Astrocyte of the spinal cord (primary cell): Measurements from ENCODE around the gene SLC2A8.

Experiments
- DNase-seq: peaks from one replicate; pipeline ENCODE4 v3.0.0; 2011; ENCODE audit warnings: low read depth, low spot score
- H3K4me3 ChIP-seq: 2 replicates; pipeline ENCODE4 v1.5.1; 2011; ENCODE audit warnings: low read depth, mild to moderate bottlenecking, low read length, moderate library complexity
- CTCF ChIP-seq: IDR thresholded peaks from 2 replicates; pipeline ENCODE4 v1.5.1; 2012; ENCODE audit warnings: low read depth, mild to moderate bottlenecking, low read length, inconsistent platforms
- in situ Hi-C: cut with HindIII; loops from 2 replicates; pipeline ENCODE4 v1.10.0; 2017; ENCODE audit warnings: low sequenced_read_pairs

Gene SLC2A8

DNA sequence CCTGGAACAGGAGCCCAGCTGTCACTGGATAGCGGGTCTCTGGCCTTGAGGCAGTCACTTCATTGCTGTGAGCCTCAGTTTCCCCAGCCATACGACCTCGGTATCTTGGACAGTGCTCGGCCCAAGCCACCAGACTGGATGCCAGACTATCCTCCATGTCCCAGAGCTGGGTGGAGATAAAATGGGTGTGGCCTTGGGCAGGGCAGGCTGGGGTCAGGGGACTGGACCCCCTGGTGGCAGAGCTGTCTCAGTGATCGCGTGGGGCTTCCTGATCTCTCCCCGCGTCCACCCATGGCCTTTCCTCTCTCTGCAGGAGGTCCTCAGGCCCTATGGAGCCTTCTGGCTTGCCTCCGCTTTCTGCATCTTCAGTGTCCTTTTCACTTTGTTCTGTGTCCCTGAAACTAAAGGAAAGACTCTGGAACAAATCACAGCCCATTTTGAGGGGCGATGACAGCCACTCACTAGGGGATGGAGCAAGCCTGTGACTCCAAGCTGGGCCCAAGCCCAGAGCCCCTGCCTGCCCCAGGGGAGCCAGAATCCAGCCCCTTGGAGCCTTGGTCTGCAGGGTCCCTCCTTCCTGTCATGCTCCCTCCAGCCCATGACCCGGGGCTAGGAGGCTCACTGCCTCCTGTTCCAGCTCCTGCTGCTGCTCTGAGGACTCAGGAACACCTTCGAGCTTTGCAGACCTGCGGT is 10.0 kb downstream of the SLC2A8 start:
- TF ChIP-seq CTCF, result no peak
- in situ Hi-C loops, result no loop called here
- no peak for DNase-seq
- no peak overlapping the region for H3K4me3 ChIP-seq

DNA sequence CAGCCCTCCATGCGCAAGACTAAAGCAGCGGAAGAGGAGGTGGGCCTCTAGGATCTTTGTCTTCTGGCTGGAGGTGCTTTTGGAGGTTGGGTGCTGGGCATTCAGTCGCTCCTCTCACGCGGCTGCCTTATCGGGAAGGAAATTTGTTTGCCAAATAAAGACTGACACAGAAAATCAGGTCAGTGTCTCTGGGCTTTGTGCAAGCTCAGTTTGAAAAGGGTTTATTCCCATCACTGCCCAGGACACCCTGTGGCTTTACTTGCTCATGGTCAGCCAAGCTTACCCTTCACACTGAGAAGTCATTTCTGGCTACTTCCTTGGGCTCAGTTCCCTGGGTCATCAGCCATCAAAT is 10.5 kb downstream of the SLC2A8 start:
- in situ Hi-C loops, result no loop called here
- H3K4me3 ChIP-seq, result no peak overlapping the region
- TF ChIP-seq CTCF, result no peak
- no peak for DNase-seq

GRCh38 chr9:127411122-127411521 is 14.2 kb downstream of the SLC2A8 start:
- TF ChIP-seq CTCF, result no peak

GRCh38 chr9:127415141-127415540 is 18.2 kb downstream of the SLC2A8 start:
- no peak for TF ChIP-seq CTCF
- DNase-seq, result no peak
- H3K4me3 ChIP-seq, result no peak overlapping the region
- in situ Hi-C loops, result no loop called here

More at GRCh38 chr9:127411122-127411521, 14.2 kb downstream of the SLC2A8 start:
- H3K4me3 ChIP-seq, result no peak overlapping the region
- in situ Hi-C loops, result no loop called here
- DNase-seq, result no peak

DNA sequence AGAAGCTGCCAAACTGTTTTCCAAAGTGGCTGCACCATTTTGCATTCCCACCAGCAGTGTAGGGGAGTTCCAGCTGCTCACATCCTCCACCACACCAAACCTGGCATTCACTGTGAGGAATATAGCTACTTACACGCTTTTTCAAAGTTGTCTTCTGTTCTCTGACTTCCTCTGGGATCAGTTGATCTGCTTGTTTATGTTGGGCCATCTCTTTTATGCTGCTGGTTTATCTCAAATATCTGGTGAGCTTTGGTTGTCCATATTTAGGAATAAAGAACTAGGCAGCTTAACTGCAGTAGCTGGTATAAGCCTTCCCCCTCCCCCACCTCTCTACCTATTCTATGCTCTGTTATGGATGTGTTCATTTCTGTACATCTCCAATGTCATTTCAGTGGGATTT is 18.7 kb downstream of the SLC2A8 start:
- H3K4me3 ChIP-seq, result no peak overlapping the region
- in situ Hi-C loops, result no loop called here
- no peak for TF ChIP-seq CTCF
- DNase-seq, result no peak

GRCh38 chr9:127417131-127418036 is 20.4 kb downstream of the SLC2A8 start:
- DNase-seq, result peak; percentile 43
- in situ Hi-C loops, result no loop called here
- H3K4me3 ChIP-seq, result no peak overlapping the region
- TF ChIP-seq CTCF, result no peak
